DMS53 treated with DMSO at 0.1 percent for 48 hours (cell line): ENCODE data around the gene PARD3B.
"Not testable (repeated sequence)": the region's sequence is repeated elsewhere in the genome, so short reads cannot be mapped to it uniquely, and the experiment has no call there.

Experiments used
- DNase-seq: peaks from one replicate; lab custom pipeline; 2025; ENCODE audit not compliant: unreplicated experiment; lab: John Stamatoyannopoulos, UW

Gene PARD3B

DNA sequence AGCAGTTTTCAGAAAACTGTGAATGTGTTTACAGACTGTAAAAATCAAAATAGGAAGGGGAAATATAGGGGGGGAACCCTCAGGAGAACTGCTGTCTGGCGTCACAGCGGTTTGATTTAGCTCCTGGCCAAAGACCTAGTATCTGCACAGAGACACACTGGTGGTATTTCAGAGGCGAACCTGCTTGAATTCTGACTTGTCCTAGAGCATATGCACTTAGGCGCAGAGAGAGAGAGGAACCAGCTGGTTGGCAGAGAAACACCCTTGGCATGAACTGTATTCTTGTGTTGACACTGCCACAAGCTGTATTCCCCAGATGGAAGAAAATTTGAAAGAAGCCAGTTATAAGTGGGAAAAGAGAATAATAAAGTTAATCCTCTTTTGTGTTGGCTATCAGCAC, 630.6 kb downstream of the PARD3B start:
- no peak for DNase-seq

DNA sequence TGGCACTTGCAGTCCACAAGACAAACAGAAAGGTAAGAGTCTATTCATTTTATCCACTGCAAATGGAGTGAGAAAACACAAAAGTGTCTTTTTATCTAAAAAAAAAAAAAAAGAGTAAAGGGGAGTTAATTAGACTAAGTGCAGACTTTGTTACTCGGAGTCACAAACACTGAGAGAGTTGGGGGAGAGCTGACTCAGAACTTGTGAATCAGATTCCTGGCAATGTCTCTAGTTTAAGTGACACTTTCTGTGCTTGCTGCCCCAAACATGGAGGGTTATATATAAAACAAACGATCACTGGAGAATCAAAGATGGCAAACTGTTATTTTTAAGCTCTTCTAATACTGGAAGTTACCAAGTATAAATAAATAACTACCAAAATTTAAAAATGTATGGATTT, 631.3 kb downstream of the PARD3B start:
- DNase-seq, result no peak

DNA sequence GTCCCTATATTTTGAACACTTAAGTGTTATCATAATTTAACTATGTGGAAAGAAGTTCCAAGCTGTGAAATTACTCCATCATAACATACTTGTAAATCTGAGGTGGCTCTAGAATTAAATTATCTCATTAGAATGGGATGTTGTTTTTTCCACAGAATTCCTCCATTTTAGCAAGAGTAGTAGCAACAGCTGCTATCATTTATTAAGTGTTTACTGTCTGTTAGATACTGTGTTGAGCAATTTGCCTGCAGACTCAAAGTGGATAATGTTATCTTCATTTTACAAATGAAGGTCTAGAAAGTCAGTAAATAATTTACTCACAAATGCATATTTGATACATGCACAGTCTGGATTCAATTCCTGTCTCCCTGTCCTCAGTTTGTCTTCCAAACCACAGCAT, 632.3 kb downstream of the PARD3B start:
- DNase-seq, result no peak

DNA sequence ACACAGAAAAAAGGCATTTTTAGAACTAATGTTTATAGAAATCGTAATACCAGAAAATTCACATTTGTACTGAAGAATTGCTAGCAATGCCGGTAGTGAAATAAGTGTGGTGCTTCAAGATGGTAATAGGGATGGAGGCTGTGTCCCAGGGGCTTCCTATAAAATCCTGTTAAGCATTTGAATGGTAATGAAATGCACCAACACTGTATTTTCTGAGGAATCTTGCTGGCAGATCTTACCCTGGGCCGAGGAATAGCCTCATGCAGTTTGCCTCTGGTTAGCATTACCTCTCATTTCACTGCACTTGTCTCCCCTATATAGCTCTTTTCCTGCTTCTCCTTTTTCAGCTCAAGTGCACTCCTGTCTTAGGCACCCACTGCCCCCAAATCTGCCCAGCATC, 635.5 kb downstream of the PARD3B start:
- no peak for DNase-seq

DNA sequence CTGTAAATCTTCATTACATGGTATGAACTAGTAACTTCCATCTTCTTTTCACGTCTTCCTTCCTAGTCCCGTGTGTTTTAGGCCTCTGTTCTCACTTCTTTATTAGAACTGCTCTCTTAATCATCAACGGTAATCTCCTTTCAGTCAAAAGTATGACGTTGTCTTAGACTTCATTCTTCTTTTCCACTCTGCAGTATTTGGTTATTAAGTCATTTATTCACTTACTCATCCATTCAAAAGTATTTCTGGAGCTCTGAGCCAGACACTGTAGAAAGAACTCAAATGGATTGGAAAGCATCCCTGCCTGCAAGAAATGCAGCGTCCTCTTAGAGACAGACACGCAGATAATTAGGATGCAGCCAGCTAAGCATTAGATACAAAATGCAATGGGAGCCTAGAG, 642.5 kb downstream of the PARD3B start:
- no peak for DNase-seq

DNA sequence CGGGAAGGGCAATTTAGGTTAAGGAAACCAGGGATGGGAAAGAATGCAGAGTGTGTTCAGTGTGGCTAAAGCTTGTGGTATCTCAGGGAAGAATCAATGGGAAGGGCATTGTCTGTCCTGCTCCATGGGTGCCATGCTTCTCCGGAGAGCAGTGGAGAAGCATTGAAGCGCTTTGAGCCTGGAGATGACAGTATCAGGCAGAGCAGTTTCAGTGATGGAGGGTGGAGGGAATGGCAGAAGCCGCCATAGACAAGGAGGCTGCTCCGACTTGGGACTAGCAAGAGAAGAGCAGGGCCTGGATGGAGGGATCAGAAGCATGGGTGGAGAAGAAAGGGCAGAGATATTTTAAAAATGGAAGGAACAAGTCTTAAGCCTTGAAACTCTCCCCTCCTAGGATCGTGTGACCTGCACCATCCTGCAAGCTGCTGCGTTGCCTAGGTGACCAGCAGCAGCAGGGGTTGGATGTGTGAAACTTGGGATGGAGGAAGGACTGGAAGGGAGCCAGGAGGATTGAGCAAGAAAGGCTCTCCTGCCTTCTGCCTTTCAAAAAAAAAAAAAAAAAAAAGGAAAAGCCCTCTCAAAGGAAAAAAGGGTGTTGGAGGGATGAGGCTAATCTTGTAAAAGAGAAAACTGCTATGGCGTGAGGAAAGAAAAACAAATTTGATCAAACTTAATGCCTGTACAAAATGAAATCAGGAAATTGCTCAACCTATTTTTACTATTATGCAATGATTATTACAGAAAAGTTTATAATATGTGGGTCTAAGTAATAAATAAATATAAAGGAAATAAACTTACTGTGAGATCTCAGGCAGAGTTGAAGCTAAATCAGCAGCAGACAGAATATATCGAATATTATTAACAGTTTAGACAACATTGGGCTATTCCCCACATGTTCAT, 643.2 kb downstream of the PARD3B start:
- no peak for DNase-seq

DNA sequence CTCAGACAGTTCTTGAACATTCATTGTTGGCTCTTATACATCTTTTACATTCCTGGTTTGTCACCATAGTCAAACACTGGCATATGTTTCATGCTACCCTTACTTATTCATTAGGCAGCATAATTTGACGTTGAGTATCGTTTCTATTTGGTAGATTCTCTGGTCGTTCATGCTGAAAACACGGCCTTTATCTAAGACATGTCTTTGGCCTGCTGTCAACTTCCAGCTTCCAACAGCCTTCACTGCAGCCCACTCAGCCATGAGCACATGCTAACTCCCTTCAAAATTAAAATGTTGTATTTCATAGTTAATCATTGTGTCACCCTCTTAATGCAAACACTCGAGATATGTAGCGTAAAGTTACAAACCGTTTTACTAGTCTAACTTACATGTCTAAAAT, 644.0 kb downstream of the PARD3B start:
- DNase-seq, result no peak

DNA sequence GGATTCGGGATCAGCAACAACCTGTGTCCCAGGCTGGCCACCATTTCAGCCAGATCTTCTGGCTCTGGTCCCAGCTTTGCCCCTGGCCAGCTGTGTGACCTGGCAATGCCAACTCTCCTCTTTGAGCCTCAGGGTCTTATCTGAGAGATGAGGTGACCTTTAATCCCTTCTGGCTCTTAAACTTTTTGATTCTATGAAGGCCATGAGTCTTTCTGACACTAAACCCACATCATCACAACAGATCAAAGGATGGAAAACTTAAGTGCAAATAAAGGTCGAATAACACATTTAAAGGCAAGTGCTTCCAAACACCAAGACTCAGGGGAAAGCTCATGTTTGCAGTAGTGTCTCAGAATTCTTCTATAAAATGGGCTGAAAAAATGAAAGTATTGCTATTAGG, 645.3 kb downstream of the PARD3B start:
- no peak for DNase-seq

DNA sequence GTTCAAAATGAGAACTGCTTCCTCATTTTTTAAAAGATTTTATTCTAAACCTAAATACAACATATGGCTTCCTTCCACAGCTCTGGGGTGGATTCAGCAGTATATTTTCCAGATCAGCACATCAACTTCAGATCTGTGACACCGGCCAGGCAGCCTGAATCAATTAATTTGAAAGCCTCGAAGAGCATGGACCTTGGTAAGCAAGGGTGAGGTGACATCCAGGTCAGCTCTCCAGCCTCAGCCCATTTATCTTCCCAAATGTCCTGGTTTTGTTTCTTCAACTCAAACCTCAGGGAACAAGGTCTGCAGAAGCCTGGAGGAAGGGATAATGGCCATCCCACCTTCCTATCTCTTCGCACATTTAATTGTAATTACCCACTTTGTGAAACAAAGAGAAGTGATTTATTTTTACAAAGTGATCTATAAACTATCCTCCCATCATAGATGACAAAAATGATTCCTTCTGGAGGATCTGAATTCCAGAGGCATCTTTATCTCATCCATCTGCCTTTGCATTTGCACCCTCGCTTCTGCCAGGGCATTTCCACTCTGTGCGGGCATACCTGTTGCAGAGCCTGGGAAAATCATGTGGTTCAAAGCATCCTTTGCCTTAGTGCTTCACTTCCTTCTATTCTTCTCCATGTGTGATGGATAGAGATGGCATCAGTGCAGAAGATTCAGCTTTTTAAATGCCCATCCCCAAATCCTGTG, 648.0 kb downstream of the PARD3B start:
- DNase-seq, result no peak

DNA sequence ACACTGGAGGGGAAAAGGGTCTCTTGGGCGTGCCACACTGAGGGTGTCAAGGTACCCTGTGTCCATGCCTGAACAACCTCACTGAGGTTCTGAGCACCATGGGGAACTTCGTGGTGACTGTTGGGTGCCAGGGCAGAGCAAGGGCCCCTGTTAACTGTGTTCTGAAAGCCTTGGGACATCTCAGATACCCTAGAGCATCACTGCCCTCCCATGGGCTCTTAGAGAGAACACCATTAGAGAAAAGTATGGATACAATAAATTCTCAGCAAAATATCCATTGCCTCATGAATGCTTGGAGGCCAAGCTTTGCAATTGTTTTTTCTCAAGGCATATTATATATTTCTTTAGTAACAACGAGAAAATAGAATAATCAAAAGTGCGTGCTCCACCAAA, 648.6 kb downstream of the PARD3B start:
- DNase-seq, result no peak

DNA sequence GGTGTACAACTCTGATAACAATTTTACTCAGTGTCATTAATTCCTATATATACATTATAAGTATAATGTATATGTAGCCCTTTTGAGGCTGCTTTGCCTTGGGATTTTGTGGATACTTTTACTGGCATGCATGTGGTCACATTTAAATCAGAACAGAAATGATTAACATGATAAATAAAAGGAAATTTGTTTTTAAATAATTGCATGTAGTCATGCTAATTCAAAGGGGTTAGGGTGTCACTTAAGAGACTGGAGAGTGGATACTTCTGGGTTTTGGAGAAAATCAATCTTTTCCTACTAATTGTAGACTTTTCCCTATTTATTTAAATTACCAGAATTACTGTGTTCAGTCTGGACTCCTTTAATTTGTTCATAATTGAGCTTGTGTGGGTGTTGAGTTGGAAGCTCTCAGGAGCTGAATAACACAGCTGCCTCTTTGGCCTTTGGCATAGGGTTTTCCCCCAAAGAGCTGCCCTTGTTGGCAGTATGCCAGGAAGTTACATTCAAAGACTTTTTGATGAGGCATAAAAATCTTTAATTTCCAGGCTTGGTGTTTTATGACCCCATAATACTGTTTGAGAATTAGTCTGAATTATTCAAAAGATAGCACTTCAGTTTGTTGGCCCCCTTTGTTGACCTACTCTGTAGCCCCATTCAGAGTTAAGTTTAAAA, 652.3 kb downstream of the PARD3B start:
- DNase-seq, result no peak

DNA sequence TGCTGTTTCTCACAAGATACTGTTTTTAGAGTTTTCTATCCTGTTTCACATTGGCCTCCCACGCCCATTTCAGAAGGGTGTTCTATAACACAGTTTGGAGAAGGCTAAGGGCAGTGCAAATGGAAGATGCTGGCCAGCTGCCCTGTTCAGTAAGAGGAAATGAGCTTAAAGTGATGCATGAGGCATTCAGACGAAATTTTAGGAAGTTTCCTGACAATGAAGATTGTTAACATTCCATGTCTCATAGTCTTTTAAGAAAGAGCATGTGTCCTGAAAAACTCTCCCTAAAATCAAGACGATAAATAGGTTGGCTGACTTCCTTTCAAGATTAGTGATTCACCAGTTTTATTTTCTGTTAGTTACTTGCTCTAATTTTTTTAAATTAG, 652.9 kb downstream of the PARD3B start:
- DNase-seq, result no peak

DNA sequence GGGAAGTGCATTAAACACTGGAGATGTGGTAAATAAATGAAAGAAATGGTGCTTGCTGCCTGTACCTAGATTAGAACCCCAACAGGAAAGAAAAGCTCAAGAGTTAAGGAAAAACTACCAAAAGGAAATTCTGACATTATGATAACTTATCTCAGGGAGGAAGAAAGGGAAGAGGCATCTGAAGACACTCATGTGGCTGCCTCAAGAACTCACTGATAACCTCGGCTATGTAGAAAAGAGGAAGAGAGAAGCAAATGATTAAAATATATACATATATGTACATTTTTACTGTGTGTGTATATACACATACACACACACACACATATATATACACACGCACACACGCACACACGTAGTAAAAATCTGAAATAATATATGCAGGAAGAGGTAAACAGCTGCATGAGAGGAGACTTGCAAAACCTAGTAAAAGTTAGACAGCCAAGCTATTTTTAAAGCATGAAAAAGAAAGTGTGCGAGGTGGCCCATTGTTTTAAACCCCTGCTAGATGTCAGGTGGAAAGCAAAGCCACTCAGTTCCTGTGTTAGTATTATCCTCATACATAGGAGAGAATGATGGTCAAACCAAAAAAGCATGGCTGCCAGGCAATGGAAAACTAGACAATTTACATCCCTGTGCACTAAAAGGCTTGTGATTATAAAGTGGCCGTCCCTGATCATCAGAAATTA, 654.0 kb downstream of the PARD3B start:
- DNase-seq, result no peak

DNA sequence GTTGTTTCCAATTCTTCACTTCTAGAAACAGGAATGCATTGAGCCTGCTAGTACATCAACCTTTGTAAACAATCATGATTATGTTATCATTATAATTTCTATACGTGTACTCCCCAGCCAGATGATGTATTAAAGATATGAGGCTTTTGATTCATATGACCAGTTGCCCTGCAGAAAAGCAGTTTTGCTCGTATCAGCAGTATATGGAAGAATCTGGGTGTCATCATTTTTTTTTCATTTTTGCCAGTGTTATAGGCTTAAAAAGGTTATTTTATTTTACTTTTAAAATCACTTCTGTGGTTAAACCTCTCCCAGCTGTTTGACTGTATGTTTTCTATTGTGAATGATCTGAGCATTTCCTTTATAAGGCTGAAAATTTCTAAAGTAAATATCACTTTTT, 665.2 kb downstream of the PARD3B start:
- DNase-seq, result no peak

DNA sequence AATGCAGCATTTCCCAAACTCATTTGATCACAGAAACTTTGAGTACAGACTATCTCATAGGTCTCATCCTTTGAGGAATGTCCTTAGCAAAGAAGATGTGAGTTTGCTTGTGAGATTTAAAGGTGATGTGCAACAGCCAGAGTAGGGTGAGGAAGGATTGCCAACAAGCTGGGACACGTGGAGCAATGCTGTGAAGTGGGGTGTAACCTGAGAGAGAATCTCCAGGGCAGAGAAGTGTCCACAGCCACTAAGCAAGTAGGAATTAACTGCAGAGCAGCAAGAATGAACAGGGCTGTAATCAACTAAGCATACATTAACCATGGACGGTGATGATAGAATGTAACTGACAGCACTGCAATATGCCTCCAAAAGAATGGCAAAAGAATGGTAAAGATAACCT, 667.1 kb downstream of the PARD3B start:
- DNase-seq, result no peak

DNA sequence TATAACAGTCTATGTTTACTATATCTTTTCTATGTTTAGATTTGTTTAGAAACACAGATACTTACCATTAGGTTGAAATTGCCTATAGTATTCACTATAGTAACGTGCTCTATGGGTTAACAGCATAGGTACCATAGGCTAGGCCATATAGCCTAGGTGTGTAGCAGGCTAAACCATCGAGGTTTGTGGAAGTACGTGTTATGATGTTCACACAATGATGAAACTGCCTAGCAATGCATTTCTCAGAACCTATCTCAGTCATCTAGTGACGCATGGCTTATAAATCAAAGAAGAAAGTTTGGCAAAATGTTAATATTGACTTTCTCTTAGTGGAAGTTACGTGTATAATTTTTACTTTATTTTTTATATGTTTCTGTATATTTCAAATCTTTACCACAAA, 670.8 kb downstream of the PARD3B start:
- no peak for DNase-seq

DNA sequence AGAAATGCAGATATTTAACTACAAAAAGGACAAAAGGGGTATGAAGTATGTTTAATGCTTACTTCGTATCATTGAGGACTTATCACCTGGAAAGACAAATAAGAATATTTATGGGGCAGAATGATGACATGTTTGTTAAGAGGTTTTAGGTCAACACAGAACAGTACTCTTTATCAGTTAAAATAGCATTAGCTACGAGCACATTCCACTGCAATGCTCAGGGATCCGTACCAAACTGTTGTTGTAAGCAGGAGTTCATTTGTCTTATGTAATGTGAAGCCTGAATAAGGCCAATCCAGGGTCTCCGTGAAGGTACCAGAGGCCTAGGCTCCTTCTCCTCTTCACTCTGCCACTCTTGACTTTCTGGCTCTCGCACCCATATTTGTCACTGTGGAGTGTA, 671.3 kb downstream of the PARD3B start:
- no peak for DNase-seq

DNA sequence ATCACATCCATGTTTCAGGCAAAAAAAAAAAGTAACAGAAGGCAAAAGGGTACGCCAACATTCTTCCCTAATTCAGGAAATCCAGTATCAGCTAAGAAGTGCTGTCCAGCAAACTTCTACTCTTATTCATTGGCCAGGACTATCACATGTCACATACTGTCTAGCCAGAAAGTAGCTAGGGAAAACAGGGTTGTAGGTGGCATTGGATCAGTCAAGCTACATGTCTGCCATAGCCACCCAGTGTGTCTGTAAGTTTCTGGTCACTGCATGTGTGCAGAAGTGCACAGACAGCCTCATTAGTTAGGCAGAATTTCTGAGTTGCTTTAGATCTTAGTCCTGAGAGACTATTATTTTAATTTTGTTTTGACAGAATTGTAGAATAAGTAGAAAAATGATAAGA, 671.7 kb downstream of the PARD3B start:
- DNase-seq, result no peak

DNA sequence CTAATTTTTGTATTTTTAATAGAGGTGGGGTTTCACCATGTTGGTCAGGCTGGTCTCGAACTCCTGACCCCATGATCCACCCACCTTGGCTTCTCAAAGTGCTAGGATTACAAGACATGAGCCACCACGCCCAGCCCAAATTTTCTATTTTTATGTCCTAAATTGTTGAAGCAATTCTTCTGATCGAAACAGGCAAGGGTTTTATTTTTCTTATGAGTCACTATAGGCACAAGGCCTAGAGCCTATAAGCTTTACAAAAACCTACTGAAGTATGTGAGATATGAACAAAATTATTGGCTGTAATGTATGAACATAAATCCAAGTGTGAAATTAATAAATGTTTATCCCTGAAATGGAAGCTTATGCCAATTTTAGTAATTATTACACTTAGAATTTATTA, 672.8 kb downstream of the PARD3B start:
- no peak for DNase-seq

DNA sequence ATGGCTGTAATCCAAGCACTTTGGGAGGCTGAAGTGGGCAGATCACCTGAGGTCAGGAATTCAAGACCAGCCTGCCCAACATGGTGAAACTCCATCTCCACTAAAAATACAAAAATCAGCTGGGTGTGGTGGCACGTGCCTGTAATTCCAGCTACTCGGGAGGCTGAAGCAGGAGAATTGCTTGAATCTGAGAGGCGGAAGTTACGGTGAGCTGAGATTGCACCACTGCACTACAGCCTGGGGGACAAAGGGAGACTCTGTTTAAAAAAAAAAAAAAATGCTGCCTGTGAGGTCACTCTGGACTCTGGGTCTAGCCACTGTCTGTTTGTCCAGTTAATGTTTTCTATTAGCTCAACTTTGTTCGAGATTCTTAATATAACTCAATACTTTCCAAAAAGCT, 673.5 kb downstream of the PARD3B start:
- DNase-seq, result not testable (repeated sequence)

DNA sequence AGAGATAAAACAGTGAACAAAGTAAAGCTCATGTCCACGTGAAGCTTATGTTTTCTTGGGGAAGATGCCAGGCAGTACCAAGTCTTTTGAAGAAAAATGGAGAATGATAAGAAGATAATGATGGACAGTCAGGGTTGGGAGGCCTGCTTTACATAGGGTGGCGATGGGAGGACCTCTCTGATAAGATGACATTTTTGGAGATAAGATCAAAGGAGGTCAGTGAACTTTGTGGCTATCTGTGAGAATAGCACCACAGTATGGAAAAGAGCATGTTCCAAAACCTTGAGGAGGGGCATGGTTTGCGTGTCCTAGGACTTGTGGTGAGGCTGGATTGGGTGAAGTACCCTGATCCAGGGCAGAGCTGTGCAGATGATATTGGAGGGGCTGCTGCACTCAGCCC, 675.3 kb downstream of the PARD3B start:
- no peak for DNase-seq
